GM18511 (cell line): Measurements from ENCODE around the gene NSD1.
"Not testable (repeated sequence)": the region's sequence is repeated elsewhere in the genome, so short reads cannot be mapped to it uniquely, and the experiment has no call there.

Experiments used
- ATAC-seq: cut with Tn5 transposase; IDR thresholded peaks from one replicate; pipeline ENCODE4 v1.9.1; 2021; ENCODE audit warnings: mild to moderate bottlenecking, moderate library complexity; ENCODE audit not compliant: unreplicated experiment

The NSD1 gene

GRCh38 chr5:177338251-177339106 is 204.9 kb downstream of the NSD1 start:
- ATAC-seq, result no peak

- no peak for ATAC-seq
Measured at GRCh38 chr5:177339107-177339638, 205.6 kb downstream of the NSD1 start.

GRCh38 chr5:177343000-177343399 is 209.4 kb downstream of the NSD1 start:
- ATAC-seq, result not testable (repeated sequence)

GRCh38 chr5:177343777-177344176 is 210.2 kb downstream of the NSD1 start:
- ATAC-seq, result no peak

- no peak for ATAC-seq
Measured at GRCh38 chr5:177344891-177345290, 211.3 kb downstream of the NSD1 start.

- no peak for ATAC-seq
Measured at GRCh38 chr5:177346820-177347219, 213.2 kb downstream of the NSD1 start.

GRCh38 chr5:177347699-177348098 is 214.1 kb downstream of the NSD1 start:
- ATAC-seq, result no peak

- ATAC-seq, result no peak
Measured at GRCh38 chr5:177349362-177349647, 215.7 kb downstream of the NSD1 start.

GRCh38 chr5:177349762-177350161 is 216.2 kb downstream of the NSD1 start:
- ATAC-seq, result no peak
